Activated CD4-positive, alpha-beta memory T cell treated with anti-CD3 and anti-CD28 coated beads for 36 hours (primary cell): ENCODE results near the gene B3GAT3. TPM values are rescaled to one million over a fixed set of nuclear protein-coding genes. Genes with fewer than 3 reads are reported as not detected.

Experiments used
- CTCF ChIA-PET: fragments of 350-600 bp; sonication (Branson Sonifier 250); formaldehyde crosslinking; loops from one replicate; lab custom pipeline; 2021; ENCODE audit warnings: antibody characterized with exemption, inconsistent platforms; lab: Charles Lee
- POLR2A ChIA-PET: fragments of 350-600 bp; sonication (Branson Sonifier 250); formaldehyde crosslinking; loops from one replicate; lab custom pipeline; 2021; ENCODE audit warnings: antibody characterized with exemption; lab: Charles Lee
- DNase-seq: peaks from one replicate; pipeline ENCODE4 v3.0.0-alpha.2; 2020
- H3K27ac Mint-ChIP-seq: one replicate; pipeline ENCODE4 v1.8.0; 2021; ENCODE audit warnings: mixed read lengths
- H3K27me3 Mint-ChIP-seq: one replicate; pipeline ENCODE4 v1.8.0; 2021; ENCODE audit warnings: mixed read lengths
- H3K36me3 Mint-ChIP-seq: one replicate; pipeline ENCODE4 v1.8.0; 2021; ENCODE audit warnings: mixed read lengths
- H3K4me1 Mint-ChIP-seq: one replicate; pipeline ENCODE4 v1.8.0; 2021; ENCODE audit warnings: low read depth, mixed read lengths
- H3K4me3 Mint-ChIP-seq: one replicate; pipeline ENCODE4 v1.8.0; 2021; ENCODE audit warnings: mild to moderate bottlenecking, mixed read lengths
- H3K9me3 Mint-ChIP-seq: one replicate; pipeline ENCODE4 v1.8.0; 2021; ENCODE audit warnings: mixed read lengths
- intact Hi-C: fragments of 100-400 bp; cut with micrococcal nuclease; formaldehyde crosslinking; loops from one replicate; pipeline ENCODE4 v1.15.1; 2023
- total RNA-seq, 2 experiments: library from RNA; stranded (reverse); gene quantifications; one replicate each; pipeline ENCODE4 v1.2.3, GENCODE V29; 2021

Gene B3GAT3
- total RNA-seq, 2 experiments from 2014 or later: 67.0 to 70.4 TPM

DNA sequence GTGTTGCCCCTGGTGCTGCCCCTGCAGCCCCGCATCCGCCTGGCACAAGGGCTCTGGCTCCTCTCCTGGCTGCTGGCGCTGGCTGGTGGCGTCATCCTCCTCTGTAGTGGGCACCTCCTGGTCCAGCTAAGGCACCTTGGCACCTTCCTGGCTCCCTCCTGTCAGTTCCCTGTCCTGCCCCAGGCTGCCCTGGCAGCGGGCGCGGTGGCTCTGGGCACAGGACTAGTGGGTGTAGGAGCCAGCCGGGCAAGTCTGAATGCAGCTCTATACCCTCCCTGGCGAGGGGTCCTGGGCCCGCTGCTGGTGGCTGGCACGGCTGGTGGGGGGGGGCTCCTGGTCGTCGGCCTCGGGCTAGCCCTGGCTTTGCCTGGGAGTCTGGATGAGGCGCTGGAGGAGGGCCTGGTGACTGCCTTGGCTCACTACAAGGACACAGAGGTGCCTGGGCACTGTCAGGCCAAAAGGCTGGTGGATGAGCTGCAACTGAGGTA, 8.5 kb downstream of the B3GAT3 start:
- peaks cover 27% of the 10 kb centered on the region for H3K36me3 Mint-ChIP-seq
- H3K9me3 Mint-ChIP-seq: no peaks in the 10 kb centered on the region
- intact Hi-C loops: loop anchor here (1.0 to 5.0 kb wide), 6 partner anchors 9 to 243 kb away; partner anchors contain the start of genes C11orf98, CSKMT and GANAB

DNA sequence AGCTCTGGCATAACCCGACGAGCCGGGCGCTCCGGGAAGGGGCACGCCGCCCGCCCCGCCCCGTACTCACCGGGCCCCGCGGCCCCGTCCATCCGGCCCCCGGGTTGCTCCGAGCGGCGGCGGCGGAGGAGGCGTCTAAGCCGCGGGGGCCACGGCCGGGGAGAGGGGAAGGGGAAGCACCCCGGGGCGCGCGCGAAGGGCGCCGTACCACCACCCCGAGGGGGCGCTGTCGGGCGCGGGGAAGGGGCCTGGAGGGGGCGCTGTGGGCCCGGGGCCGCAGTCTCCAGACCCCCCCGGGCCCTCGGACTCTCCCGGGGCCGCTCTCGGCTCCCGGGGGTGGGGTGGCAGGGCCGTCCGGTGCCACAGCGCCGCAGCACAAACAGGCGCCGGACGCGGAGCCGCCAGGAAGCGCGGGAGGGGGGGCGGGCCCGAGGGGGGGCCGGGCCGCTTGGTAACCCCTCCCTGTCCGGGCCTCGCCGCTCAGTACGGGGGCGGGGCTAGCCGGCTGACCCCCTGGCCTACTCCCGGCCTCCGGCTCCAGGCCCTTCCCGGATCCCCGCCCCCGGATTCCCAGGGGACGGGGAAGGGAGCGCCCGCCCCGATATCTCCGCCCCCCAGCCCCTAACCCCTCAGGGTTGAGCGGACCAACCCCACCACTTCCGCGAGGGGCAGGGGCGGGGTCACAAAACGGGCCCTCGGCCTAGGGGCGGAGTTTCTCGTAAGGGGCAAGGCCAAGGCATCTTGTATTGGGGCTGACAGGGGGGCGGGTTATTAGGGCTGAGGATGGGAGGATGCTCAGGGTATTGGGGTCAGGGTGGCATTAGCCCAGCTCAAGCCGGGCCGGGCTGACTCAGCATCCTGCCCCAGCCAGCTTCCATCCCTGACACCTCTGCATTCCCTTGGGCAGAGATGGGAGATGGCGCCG, 9.2 kb downstream of the B3GAT3 start, which contains the start of the genes EML3 and ROM1:
EML3 (minus strand) TSS at position 410 of the 925 bp plus-strand sequence; CDS start at position 92, 318 bp downstream.
ROM1 (plus strand) TSS at position 892 of the 925 bp plus-strand sequence; CDS start at position 917, 25 bp downstream.
- Mint-ChIP-seq H3K4me3 (peak within 1 kb of the TSS; percentile 90), H3K36me3 (peaks cover 30% of the 10 kb centered on the region), H3K27ac (peak within 1 kb of the TSS; percentile 95), H3K9me3 (no peaks in the 10 kb centered on the region), H3K4me1 (peaks cover 45% of the 10 kb centered on the region), H3K27me3 (no peaks in the 10 kb centered on the region)
- ChIA-PET POLR2A (interaction anchor here (0.6 to 4.3 kb wide), 11 partner anchors 9 to 162 kb away, joined by 3 to 38 read pairs (median 6); partner anchors contain the start of genes B3GAT3, C11orf98, CSKMT and GANAB), CTCF (interaction anchor here (0.6 to 2.4 kb wide), 22 partner anchors 9 to 193 kb away, joined by 3 to 31 read pairs (median 4); partner anchors contain the start of genes B3GAT3, C11orf98, CSKMT and EEF1G)
- DNase-seq: peak; percentile 90
- intact Hi-C loops: loop anchor here (1.0 to 5.0 kb wide), 7 partner anchors 10 to 244 kb away; partner anchors contain the start of genes C11orf98, CSKMT and GANAB

More for the DNA sequence above, 8.5 kb downstream of the B3GAT3 start:
- ChIA-PET CTCF (interaction anchor here (0.6 to 2.4 kb wide), 6 partner anchors 8 to 52 kb away, joined by 3 to 18 read pairs (median 4); partner anchors contain the start of genes B3GAT3, C11orf98, CSKMT and MTA2), POLR2A (interaction anchor here (0.6 to 4.3 kb wide), 6 partner anchors 8 to 161 kb away, joined by 3 to 38 read pairs (median 5); partner anchors contain the start of genes B3GAT3, C11orf98, CSKMT and MTA2)
- Mint-ChIP-seq H3K27me3 (no peaks in the 10 kb centered on the region), H3K4me3 (peak overlapping the region; percentile 49), H3K27ac (peak overlapping the region; percentile 86), H3K4me1 (peaks cover 40% of the 10 kb centered on the region)
- DNase-seq: no peak

DNA sequence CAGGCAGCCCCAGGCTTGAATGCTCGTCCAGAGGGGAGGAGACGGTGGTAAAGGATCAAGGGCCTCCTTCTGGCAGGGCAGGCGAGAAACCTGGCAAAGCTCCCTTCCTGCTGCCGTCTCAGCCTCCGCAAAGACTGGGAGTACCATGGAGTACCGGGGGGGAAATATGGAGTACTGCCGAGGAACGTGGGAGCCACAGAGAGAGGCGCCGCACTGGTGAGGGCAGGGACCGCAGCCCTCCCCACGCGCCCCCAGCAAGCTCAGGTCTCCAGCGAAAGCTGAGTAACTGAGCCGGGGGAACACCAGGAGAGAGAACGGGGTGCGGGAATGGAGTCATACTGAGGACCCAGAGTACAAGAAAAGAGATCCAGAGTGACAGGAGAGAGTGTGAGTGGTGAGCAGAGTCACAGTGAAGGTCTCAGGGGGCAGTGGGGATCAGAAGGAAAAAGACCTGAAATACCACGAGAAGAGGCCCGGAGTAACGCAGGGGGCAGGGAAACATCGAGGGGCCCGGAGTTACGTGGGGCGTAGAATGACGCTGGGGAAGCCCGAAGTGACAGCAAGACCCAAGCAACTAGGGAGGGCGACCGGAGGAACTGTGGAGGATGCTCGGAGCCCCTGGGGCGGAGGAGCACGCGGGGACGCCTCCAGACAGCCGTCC, 10.0 kb downstream of the B3GAT3 start:
- Mint-ChIP-seq H3K4me1 (peaks cover 47% of the 10 kb centered on the region), H3K27me3 (no peaks in the 10 kb centered on the region), H3K4me3 (peak overlapping the region; percentile 90), H3K27ac (peak overlapping the region; percentile 95), H3K36me3 (peaks cover 37% of the 10 kb centered on the region), H3K9me3 (no peaks in the 10 kb centered on the region)
- CTCF ChIA-PET: interaction anchor here (0.6 to 2.4 kb wide), 26 partner anchors 10 to 282 kb away, joined by 3 to 31 read pairs (median 4); partner anchors contain the start of genes B3GAT3, C11orf98, CSKMT and EEF1G
- intact Hi-C loops: loop anchor here (1.0 to 5.0 kb wide), 6 partner anchors 12 to 245 kb away; partner anchors contain the start of genes C11orf98, CSKMT and GANAB
- POLR2A ChIA-PET: interaction anchor here (1.1 to 4.3 kb wide), 10 partner anchors 10 to 60 kb away, joined by 3 to 38 read pairs (median 6); partner anchors contain the start of genes B3GAT3, C11orf98, CSKMT and GANAB
- peak; percentile 68 for DNase-seq

DNA sequence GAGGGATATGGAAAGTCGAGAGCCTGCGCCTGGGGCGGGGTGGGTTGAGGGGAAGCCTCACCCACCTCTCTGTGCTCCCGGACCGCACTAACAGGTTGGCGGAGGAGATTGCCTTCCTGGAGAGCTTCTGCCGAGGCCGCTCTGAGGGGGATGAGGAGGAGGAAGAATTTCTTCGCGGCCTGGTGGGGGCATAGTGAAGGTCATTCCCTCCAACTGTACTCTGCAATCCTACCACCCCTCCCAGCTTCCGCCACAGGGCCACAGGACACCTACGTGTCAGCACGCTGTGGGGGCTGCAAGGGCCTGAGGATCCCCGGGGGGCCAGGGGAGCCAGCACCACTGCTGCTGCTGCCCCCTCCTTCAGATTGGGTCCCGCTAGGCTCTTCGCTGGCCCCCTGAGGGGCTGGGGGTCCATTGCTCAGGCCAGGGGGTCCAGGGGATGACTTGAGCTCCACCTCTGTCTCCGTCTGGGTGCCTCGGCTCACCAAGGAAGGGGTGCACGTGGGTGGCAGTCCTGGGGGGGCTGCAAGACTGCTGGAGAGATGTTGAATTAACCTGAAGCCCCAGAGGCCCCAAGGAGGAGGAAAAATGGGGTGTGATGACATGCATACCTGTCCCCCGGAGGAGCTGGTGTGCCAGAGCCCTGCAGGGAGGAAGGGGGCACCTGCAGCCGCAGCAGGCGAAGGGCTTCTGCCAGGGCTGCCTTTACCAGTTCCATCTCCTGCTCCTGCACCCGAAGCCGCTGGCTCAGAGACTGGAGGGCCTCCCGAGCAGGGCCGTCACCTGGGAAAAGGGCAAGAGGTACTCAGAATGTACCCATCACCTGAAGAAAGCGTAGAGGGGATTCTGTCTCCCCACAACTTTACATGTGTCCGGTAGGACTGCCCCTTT, 10.7 kb downstream of the B3GAT3 start:
- Mint-ChIP-seq H3K27ac (peak overlapping the region; percentile 95), H3K9me3 (no peaks in the 10 kb centered on the region), H3K4me3 (peak overlapping the region; percentile 90), H3K4me1 (peaks cover 47% of the 10 kb centered on the region), H3K27me3 (no peaks in the 10 kb centered on the region), H3K36me3 (peaks cover 37% of the 10 kb centered on the region)
- DNase-seq: no peak
- intact Hi-C loops: loop anchor here (5.0 kb wide), 2 partner anchors 81 to 231 kb away; no protein-coding TSS in a partner anchor
- ChIA-PET POLR2A (interaction anchor here (1.1 to 4.3 kb wide), 9 partner anchors 10 to 61 kb away, joined by 3 to 38 read pairs (median 6); partner anchors contain the start of genes B3GAT3, C11orf98, CSKMT and GANAB), CTCF (interaction anchor here (0.6 to 2.4 kb wide), 25 partner anchors 9 to 282 kb away, joined by 3 to 31 read pairs (median 4); partner anchors contain the start of genes B3GAT3, C11orf98, CSKMT and EEF1G)

DNA sequence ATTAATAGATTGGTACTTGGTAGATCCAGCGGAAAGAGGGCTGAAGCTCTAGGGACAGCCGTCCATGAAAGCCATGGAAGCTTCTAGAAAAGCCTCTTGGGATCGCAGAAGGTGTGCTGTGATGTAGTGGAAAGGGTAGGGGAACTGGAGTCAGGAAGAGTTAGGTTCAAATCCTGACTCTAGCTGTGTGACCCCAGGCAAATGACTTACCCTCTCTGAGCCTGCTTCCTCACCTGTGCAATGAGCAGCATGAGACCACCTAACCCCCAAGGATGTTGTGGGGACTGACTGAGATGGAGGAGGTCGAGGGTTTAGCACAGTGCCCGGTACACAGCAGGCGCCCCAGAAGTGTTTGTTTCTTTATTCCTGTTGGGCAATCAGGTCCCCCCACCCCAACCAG, 11.4 kb downstream of the B3GAT3 start:
- Mint-ChIP-seq H3K27me3 (no peaks in the 10 kb centered on the region), H3K9me3 (no peaks in the 10 kb centered on the region), H3K27ac (peak overlapping the region; percentile 65), H3K36me3 (peaks cover 38% of the 10 kb centered on the region), H3K4me3 (peak overlapping the region; percentile 90), H3K4me1 (peaks cover 48% of the 10 kb centered on the region)
- ChIA-PET POLR2A (interaction anchor here (1.4 to 4.3 kb wide), 6 partner anchors 9 to 61 kb away, joined by 6 to 38 read pairs (median 8); partner anchors contain the start of genes B3GAT3, C11orf98, CSKMT and INTS5), CTCF (interaction anchor here (0.6 to 2.6 kb wide), 4 partner anchors 19 to 186 kb away, joined by 3 to 9 read pairs (median 4); partner anchors contain the start of genes TUT1 and ZBTB3)
- intact Hi-C loops: loop anchor here (5.0 kb wide), 2 partner anchors 82 to 232 kb away; no protein-coding TSS in a partner anchor
- DNase-seq: no peak

DNA sequence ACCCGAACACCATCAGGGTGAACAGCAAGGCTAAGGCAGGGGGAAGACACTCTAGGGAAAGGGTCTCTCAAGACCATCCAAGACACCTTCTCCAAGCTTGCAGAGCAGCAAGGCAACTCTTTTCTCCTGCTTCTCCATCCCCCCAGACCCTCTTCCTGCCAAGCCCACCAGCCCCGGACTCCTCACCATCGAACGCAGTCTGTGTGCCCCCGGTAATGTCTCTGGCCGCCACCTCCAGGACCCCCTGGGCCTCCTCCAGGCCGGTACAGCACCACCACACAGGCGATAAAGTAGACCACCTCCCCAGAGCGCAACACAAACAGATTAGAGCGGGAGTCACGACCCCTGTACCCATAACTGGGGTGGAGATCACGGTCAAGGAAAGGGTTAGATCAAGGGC, 13.0 kb downstream of the B3GAT3 start:
- Mint-ChIP-seq H3K9me3 (no peaks in the 10 kb centered on the region), H3K27ac (no peak overlapping the region), H3K36me3 (peaks cover 47% of the 10 kb centered on the region), H3K4me3 (no peak overlapping the region), H3K4me1 (peaks cover 41% of the 10 kb centered on the region), H3K27me3 (no peaks in the 10 kb centered on the region)
- intact Hi-C loops: no loop called here
- DNase-seq: no peak
- ChIA-PET POLR2A (interaction anchor here (0.7 kb wide), 1 partner anchor 66 kb away, joined by 3 read pairs; no protein-coding TSS in a partner anchor), CTCF (interaction anchor here (2.6 kb wide), 1 partner anchor 86 kb away, joined by 9 read pairs; no protein-coding TSS in a partner anchor)

DNA sequence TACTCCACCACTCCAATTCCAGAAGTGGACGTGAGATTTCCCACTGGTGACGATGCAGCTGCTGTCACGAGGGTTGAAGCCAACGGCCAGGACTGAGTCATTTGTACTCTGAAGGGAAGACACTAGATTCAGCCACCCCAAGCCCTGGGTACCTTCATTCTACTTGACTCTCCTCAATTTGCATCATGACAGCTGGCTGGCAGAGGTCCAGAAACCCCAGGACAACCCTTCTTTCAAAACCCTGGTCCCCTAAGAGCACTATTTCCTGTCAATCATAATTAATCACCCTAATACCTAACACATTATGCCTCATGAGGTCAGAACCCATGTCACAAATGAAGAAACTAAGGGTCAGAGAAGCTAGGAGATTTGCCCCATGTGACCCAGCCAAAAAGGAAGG, 14.1 kb downstream of the B3GAT3 start:
- Mint-ChIP-seq H3K4me3 (no peak overlapping the region), H3K36me3 (peaks cover 54% of the 10 kb centered on the region), H3K27ac (peak overlapping the region; percentile 32), H3K4me1 (peaks cover 46% of the 10 kb centered on the region), H3K27me3 (no peaks in the 10 kb centered on the region), H3K9me3 (no peaks in the 10 kb centered on the region)
- CTCF ChIA-PET: interaction anchor here (0.7 to 2.6 kb wide), 2 partner anchors 15 to 87 kb away, joined by 3 to 9 read pairs; no protein-coding TSS in a partner anchor
- intact Hi-C loops: no loop called here
- no peak for DNase-seq
- POLR2A ChIA-PET: no interaction called here

DNA sequence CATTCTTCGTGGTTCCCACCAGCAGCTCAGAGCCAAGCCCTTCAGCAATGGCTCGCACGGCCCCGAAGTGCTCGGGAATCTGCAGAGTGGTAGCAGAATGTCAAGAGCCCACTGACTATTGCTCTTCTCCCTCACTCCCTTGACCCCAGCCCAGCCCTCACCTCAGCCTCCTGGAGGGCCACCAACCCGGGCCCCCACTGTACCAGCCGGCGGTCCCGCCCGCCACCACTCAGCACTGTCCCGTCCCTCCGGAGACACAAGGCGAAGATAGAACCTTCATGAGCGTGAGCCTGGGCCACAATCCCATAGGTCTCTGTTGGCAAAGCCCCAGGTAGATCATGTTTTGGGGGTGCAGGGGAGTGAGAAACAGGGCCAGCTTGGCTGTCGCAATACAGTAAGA, 15.9 kb downstream of the B3GAT3 start:
- no peaks in the 10 kb centered on the region for H3K9me3 Mint-ChIP-seq
- H3K4me3 Mint-ChIP-seq: no peak overlapping the region
- no peak for DNase-seq
- intact Hi-C loops: no loop called here
- ChIA-PET POLR2A (interaction anchor here (1.2 kb wide), 1 partner anchor 15 kb away, joined by 3 read pairs; the partner anchor contains the start of gene TUT1), CTCF (no interaction called here)
- peak overlapping the region; percentile 5 for H3K27ac Mint-ChIP-seq
- H3K27me3 Mint-ChIP-seq: no peaks in the 10 kb centered on the region
- peaks cover 52% of the 10 kb centered on the region for H3K36me3 Mint-ChIP-seq
- peaks cover 46% of the 10 kb centered on the region for H3K4me1 Mint-ChIP-seq

DNA sequence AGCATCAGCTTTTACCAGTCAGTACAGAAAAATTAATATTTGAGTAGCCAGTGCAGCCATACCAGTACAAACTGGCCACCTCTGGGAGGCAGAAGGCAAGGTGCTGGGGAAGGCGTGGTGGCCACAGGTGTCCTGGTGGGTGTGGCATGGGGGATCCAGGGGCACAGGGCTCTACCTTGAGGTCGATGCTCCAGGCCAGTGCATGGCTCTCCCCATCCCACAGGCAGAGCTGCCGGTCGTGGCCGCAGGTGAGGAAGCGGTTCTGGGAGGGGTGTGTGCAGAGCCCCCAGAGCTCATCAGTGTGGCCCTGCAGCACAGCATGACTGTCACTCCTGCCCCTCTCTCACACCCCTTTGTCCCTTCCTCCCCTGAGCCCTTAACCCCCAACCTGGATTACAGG, 16.3 kb downstream of the B3GAT3 start:
- Mint-ChIP-seq H3K4me1 (peaks cover 41% of the 10 kb centered on the region), H3K27me3 (no peaks in the 10 kb centered on the region), H3K4me3 (no peak overlapping the region), H3K27ac (no peak overlapping the region), H3K36me3 (peaks cover 55% of the 10 kb centered on the region), H3K9me3 (no peaks in the 10 kb centered on the region)
- intact Hi-C loops: no loop called here
- DNase-seq: no peak
- POLR2A ChIA-PET: interaction anchor here (0.6 to 1.2 kb wide), 2 partner anchors 10 to 14 kb away, joined by 3 read pairs; partner anchors contain the start of gene TUT1
- CTCF ChIA-PET: no interaction called here
